Measurements from ENCODE around the gene EIF1AY. TPM values are rescaled to one million over a fixed set of nuclear protein-coding genes. Genes with fewer than 3 reads are reported as not detected.
"Not testable (repeated sequence)": the region's sequence is repeated elsewhere in the genome, so short reads cannot be mapped to it uniquely, and the experiment has no call there.

Gene EIF1AY
- 25.9 and 36.1 TPM in 2 replicates for total RNA-seq (2014; rRNA removed)
- polyA plus RNA-seq (2012): 24.6 TPM

GRCh38 chrY:20575531-20576121, at the start of gene EIF1AY:
Gene EIF1AY (plus strand): TSS chrY:20575776. CDS start chrY:20575872, 96 bp downstream.
- DNase-seq (ENCODE audit: low read depth): peak; percentile 94

GRCh38 chrY:20528435-20528834, 47.1 kb upstream of the EIF1AY start:
- DNase-seq (ENCODE audit: low read depth): no peak

GRCh38 chrY:20538186-20538585, 37.4 kb upstream of the EIF1AY start:
- no peak for DNase-seq (ENCODE audit: low read depth)

DNA sequence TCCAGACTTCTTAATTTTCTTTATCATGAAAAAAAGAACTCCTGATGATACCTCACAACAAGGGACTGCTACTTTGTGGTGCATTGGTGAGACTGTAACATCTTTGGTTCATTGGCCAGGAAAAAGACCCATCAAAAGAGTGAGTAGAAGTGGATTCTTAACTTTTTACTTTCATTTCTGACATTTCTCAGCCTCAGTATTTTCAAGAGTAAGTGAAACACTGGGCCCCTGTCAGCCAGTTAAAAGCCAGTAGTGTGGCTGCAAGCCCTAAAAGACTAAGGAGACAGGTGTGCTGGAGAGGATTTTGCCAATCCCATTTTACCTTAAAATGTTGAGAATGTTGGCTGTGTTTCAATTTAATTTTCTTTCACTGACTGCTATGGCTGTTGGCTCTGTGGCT, 36.6 kb upstream of the EIF1AY start:
- no peak for DNase-seq (ENCODE audit: low read depth)

GRCh38 chrY:20544451-20544960, 31.1 kb upstream of the EIF1AY start:
- no peak for DNase-seq (ENCODE audit: low read depth)

- DNase-seq (ENCODE audit: low read depth): no peak
These were observed 29.5 kb upstream of the EIF1AY start for GRCh38 chrY:20546071-20546470.

DNA sequence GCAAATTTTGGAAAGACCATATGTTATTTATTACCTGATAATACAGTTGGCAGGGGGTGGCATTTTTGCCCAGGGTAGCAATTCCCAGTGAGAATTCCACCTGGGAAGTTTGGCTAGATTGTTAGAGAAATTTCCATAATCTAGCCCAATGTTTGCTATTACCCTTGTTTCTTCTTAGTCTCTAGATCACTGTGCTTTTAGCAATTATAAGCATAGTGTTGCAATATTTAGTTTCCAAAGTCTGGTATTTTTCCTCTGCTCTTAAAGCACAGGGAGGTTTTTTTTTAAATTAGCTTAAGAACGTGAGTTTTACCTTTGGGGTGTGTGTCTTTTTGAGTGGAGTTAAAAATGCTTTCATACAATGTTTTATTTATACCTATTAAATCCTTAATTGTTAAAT, 26.3 kb upstream of the EIF1AY start:
- no peak for DNase-seq (ENCODE audit: low read depth)

- no peak for DNase-seq (ENCODE audit: low read depth)
These were observed 23.7 kb upstream of the EIF1AY start for GRCh38 chrY:20551840-20552239.

GRCh38 chrY:20552764-20553323, 22.7 kb upstream of the EIF1AY start:
- DNase-seq (ENCODE audit: low read depth): not testable (repeated sequence)

GRCh38 chrY:20555820-20556219, 19.8 kb upstream of the EIF1AY start:
- DNase-seq (ENCODE audit: low read depth): no peak

- peak; percentile 36 for DNase-seq (ENCODE audit: low read depth)
These were observed 16.9 kb upstream of the EIF1AY start for GRCh38 chrY:20558677-20559076.

GRCh38 chrY:20559873-20560512, 15.6 kb upstream of the EIF1AY start:
- no peak for DNase-seq (ENCODE audit: low read depth)

- no peak for DNase-seq (ENCODE audit: low read depth)
These were observed 4.3 kb upstream of the EIF1AY start for GRCh38 chrY:20571306-20571705.

GRCh38 chrY:20576506-20576905, 930 bp downstream of the EIF1AY start:
- DNase-seq (ENCODE audit: low read depth): peak; percentile 18

DNA sequence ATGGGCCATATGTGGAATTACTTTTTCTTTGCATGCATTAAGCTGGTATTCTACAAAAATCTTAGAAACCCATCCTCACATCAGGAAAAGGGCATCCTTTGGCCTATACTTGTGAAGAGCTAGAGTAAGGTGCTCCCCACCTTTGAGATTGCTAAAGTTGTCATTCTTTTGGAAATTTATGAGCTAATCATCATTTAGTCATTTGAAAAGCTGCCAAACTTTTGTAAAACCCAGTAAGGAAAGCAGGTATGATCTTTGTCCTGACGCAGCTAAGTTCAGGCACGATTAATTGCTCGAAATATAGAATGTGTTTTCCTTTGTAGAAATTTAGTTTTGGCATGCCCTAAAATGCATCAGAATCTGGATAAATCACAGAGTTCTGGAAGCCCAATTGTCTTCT, 2.6 kb downstream of the EIF1AY start:
- DNase-seq (ENCODE audit: low read depth): no peak

- DNase-seq (ENCODE audit: low read depth): no peak
These were observed 6.1 kb downstream of the EIF1AY start for GRCh38 chrY:20581687-20582086.

GRCh38 chrY:20586161-20586560, 10.6 kb downstream of the EIF1AY start:
- DNase-seq (ENCODE audit: low read depth): peak; percentile 27

Other genes with a start within 250 kb of the EIF1AY start
- not detected in 2 replicates for gene RPS4Y2, start 180.3 kb downstream of the EIF1AY start, total RNA-seq (2014; rRNA removed)